DND-41 (cell line): Measurements from ENCODE around the gene AUTS2.
A peak's percentile ranks its signal among the peaks of the same experiment; 100 is the strongest.

Experiments used
- ATAC-seq: fragments of 200-7000 bp; cut with Tn5 transposase; 3 replicates; pipeline ENCODE4 v1.9.1; 2021; ENCODE audit warnings: low read depth; ENCODE audit not compliant: insufficient read depth
- DNase-seq: peaks from one replicate; pipeline ENCODE4 v3.0.0-alpha.2; 2020
- H2AFZ ChIP-seq: 2 replicates; pipeline ENCODE4 v1.6.0; 2012; ENCODE audit warnings: low read depth, low read length
- H3K27ac ChIP-seq: 2 replicates; pipeline ENCODE4 v1.5.1; 2012; ENCODE audit warnings: low read length, inconsistent platforms
- H3K27me3 ChIP-seq: fragments of 200-600 bp; sonication (generic); 2 replicates; pipeline ENCODE4 v1.6.0; 2012; ENCODE audit warnings: low read length, mild to moderate bottlenecking, inconsistent platforms; ENCODE audit not compliant: insufficient read depth, poor library complexity
- H3K36me3 ChIP-seq: 2 replicates; pipeline ENCODE4 v1.5.1; 2012; ENCODE audit warnings: low read length, inconsistent platforms; ENCODE audit not compliant: insufficient read depth
- H3K4me1 ChIP-seq: 2 replicates; pipeline ENCODE4 v1.5.1; 2012; ENCODE audit warnings: mild to moderate bottlenecking, low read length; ENCODE audit not compliant: insufficient read depth
- H3K4me2 ChIP-seq: 2 replicates; pipeline ENCODE4 v1.6.0; 2012; ENCODE audit warnings: mild to moderate bottlenecking, moderate library complexity, low read length, inconsistent platforms; ENCODE audit not compliant: insufficient read depth
- H3K4me3 ChIP-seq, 2 experiments: fragments of 200-600 bp in 1 of 2; shearing (Covaris generic) in 1 of 2; 2 replicates each; pipeline ENCODE4 v1.5.1; 2012 to 2016; ENCODE audit warnings: inconsistent platforms in 2 of 2, low read length in 2 of 2, mild to moderate bottlenecking in 2 of 2, low read depth in 1 of 2, moderate library complexity in 1 of 2
- H3K79me2 ChIP-seq: 2 replicates; pipeline ENCODE4 v1.6.0; 2012; ENCODE audit warnings: low read length, inconsistent platforms; ENCODE audit not compliant: insufficient read depth
- H3K9ac ChIP-seq: 2 replicates; pipeline ENCODE4 v1.6.0; 2012; ENCODE audit warnings: low read depth, mild to moderate bottlenecking, inconsistent platforms, low read length, moderate library complexity
- H3K9me3 ChIP-seq: 2 replicates; pipeline ENCODE4 v1.5.1; 2012; ENCODE audit warnings: low read length, moderate library complexity, mild to moderate bottlenecking, inconsistent platforms; ENCODE audit not compliant: insufficient read depth, severe bottlenecking
- H4K20me1 ChIP-seq: 2 replicates; pipeline ENCODE4 v1.6.0; 2012; ENCODE audit warnings: low read length; ENCODE audit not compliant: insufficient read depth
- EZH2 ChIP-seq: IDR thresholded peaks from 3 replicates; pipeline ENCODE4 v1.6.1; 2012; ENCODE audit warnings: borderline replicate concordance, low read depth, mild to moderate bottlenecking, moderate library complexity, low read length, inconsistent platforms; ENCODE audit not compliant: severe bottlenecking
- TF ChIP-seq, protein P1 (sequence below): IDR thresholded peaks from 2 replicates; pipeline ENCODE4 v1.5.1; 2012; ENCODE audit warnings: borderline replicate concordance, low read length, moderate library complexity, mild to moderate bottlenecking; ENCODE audit not compliant: poor library complexity, severe bottlenecking; ENCODE audit errors: extremely low read depth

Gene AUTS2

DNA sequence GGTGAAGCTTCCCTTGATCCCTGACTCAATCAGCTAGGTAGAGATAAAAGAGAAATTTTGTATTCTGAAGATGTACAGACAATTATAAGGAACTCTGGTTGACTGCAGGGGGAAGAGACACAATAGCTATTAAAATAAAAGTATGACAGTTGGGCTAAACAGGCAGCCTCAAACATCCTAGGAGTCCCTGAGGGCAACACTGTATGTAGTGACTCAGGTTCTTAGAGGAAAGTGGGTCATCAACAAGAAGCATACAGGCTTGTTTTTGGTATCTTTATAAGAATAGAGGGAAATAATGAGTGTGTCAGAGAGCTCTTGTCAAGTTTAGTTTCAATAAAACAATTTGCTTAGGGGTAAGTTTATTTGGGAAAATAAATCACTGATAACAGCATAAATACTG lies 150.3 kb downstream of the AUTS2 start:
- DNase-seq: no peak
- TF ChIP-seq, protein P1, sequence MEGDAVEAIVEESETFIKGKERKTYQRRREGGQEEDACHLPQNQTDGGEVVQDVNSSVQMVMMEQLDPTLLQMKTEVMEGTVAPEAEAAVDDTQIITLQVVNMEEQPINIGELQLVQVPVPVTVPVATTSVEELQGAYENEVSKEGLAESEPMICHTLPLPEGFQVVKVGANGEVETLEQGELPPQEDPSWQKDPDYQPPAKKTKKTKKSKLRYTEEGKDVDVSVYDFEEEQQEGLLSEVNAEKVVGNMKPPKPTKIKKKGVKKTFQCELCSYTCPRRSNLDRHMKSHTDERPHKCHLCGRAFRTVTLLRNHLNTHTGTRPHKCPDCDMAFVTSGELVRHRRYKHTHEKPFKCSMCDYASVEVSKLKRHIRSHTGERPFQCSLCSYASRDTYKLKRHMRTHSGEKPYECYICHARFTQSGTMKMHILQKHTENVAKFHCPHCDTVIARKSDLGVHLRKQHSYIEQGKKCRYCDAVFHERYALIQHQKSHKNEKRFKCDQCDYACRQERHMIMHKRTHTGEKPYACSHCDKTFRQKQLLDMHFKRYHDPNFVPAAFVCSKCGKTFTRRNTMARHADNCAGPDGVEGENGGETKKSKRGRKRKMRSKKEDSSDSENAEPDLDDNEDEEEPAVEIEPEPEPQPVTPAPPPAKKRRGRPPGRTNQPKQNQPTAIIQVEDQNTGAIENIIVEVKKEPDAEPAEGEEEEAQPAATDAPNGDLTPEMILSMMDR: no peak
- no peak for TF ChIP-seq EZH2
- no peak overlapping the region for H2AFZ ChIP-seq
- no peak overlapping the region for H3K27ac ChIP-seq
- peak; percentile 52; the same call in 1 of the 3 replicates for ATAC-seq
- H3K27me3 ChIP-seq: no peaks in the 10 kb centered on the region
- H3K9ac ChIP-seq: no peak overlapping the region
- H4K20me1 ChIP-seq: peaks cover 30% of the 10 kb centered on the region; the same call in 1 of the 2 replicates
- peaks cover 63% of the 10 kb centered on the region for H3K79me2 ChIP-seq
- no peak overlapping the region for H3K4me3 ChIP-seq
- no peaks in the 10 kb centered on the region for H3K4me1 ChIP-seq
- H3K9me3 ChIP-seq: no peaks in the 10 kb centered on the region
- no peaks in the 10 kb centered on the region for H3K36me3 ChIP-seq
- no peak overlapping the region for H3K4me2 ChIP-seq

DNA sequence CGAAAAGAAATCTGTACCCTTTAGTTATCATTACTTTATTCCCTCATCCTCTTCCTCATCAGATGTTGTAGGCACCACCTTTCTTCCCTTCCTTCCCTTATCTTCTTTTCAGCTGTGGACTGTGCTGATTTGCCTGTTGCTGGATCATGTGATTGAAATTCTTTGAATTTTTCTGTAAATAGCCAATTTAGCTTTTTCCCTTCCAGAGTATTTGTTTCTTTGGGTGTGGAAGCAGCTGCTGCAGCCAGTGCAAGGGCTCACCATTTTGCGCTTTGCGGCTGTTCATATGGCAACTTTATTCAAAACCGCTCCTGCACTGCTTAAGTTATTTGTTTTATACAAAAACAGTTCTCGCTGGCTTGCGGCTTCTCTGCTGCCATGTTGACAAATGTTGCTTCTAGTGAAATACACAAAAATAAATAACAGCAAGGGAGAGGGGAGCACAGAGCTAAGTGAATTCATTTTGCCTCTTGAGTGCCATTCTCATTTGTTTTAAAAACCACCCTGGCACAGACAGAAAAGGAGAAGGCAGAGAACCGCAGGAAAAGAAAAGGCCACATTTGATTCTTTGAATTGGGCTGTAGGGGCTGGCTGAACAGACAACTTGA lies 151.2 kb downstream of the AUTS2 start:
- TF ChIP-seq EZH2: no peak
- TF ChIP-seq, protein P1: no peak
- H3K4me2 ChIP-seq: no peak overlapping the region
- no peak overlapping the region for H2AFZ ChIP-seq
- DNase-seq (no peak), ATAC-seq (no peak)
- H3K79me2 ChIP-seq: peaks cover 64% of the 10 kb centered on the region
- H3K36me3 ChIP-seq: no peaks in the 10 kb centered on the region
- H4K20me1 ChIP-seq: peaks cover 36% of the 10 kb centered on the region; the same call in 1 of the 2 replicates
- H3K4me3 ChIP-seq: no peak overlapping the region
- no peaks in the 10 kb centered on the region for H3K4me1 ChIP-seq
- H3K9ac ChIP-seq: no peak overlapping the region
- no peak overlapping the region for H3K27ac ChIP-seq
- no peaks in the 10 kb centered on the region for H3K9me3 ChIP-seq
- H3K27me3 ChIP-seq: no peaks in the 10 kb centered on the region

DNA sequence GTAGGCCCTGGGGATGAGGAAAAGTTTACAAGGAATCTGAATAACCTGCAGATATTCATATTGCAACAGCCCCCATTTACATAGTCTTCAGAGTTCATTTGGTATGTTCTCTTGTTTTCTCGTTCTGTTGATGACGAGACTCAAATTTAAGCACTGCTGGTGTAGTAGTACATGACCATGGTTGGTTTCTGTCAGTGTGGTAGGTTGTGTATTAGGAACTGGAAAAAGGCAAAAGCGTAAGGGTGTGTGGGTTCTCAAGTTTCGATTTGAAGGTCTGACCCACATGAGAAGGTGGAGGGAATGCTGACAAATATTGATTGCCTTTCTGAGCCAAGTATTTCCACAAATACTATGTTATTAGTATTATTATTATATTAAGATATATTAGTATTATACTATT lies 151.7 kb downstream of the AUTS2 start:
- Histone ChIP-seq H3K9me3 (no peaks in the 10 kb centered on the region), H3K4me1 (no peaks in the 10 kb centered on the region), H3K4me2 (no peak overlapping the region), H3K27me3 (no peaks in the 10 kb centered on the region), H3K79me2 (peaks cover 65% of the 10 kb centered on the region), H4K20me1 (peaks cover 36% of the 10 kb centered on the region; the same call in 1 of the 2 replicates), H3K4me3 (no peak overlapping the region), H3K27ac (no peak overlapping the region), H3K36me3 (no peaks in the 10 kb centered on the region), H3K9ac (no peak overlapping the region), H2AFZ (no peak overlapping the region)
- DNase-seq (no peak), ATAC-seq (no peak)
- TF ChIP-seq EZH2: no peak
- TF ChIP-seq, protein P1: no peak
